Loucy (cell line): ENCODE data around the gene NKTR.

Source experiments
- EZH2phosphoT487 ChIP-seq: fragments of 200-600 bp; IDR thresholded peaks from 2 replicates; pipeline ENCODE4 v1.6.1; 2018; ENCODE audit warnings: antibody characterized with exemption, mild to moderate bottlenecking, moderate library complexity, borderline replicate concordance
- TF ChIP-seq, protein P1 (sequence below): fragments of 200-600 bp; sonication (generic); conservative IDR thresholded peaks from 2 replicates; pipeline ENCODE4 v1.5.1; 2014; ENCODE audit warnings: mild to moderate bottlenecking, antibody characterized with exemption, low read length

DNA sequence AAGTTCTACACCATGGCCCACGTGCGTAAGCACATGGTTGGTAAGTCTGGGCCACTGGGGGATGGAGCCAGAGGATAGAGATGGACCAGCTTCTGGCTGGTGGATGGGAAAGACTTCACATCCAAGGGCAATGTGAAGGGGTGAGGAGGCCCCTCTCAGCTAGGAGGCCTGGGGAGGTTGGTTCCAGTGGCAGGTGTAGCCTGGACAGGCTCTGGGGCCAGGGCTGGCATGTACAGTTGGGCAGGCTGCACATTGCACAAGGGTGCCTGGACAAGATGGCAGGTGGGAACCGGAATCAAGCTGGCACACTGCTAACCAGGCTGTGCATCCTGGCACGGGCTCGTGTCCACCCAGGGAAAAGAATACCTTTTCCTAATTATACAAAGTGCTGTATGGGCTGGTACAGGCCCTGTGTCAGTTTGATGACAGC, 61.1 kb downstream of the NKTR start:
- TF ChIP-seq, protein P1, sequence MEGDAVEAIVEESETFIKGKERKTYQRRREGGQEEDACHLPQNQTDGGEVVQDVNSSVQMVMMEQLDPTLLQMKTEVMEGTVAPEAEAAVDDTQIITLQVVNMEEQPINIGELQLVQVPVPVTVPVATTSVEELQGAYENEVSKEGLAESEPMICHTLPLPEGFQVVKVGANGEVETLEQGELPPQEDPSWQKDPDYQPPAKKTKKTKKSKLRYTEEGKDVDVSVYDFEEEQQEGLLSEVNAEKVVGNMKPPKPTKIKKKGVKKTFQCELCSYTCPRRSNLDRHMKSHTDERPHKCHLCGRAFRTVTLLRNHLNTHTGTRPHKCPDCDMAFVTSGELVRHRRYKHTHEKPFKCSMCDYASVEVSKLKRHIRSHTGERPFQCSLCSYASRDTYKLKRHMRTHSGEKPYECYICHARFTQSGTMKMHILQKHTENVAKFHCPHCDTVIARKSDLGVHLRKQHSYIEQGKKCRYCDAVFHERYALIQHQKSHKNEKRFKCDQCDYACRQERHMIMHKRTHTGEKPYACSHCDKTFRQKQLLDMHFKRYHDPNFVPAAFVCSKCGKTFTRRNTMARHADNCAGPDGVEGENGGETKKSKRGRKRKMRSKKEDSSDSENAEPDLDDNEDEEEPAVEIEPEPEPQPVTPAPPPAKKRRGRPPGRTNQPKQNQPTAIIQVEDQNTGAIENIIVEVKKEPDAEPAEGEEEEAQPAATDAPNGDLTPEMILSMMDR, result no peak
- no peak for TF ChIP-seq EZH2phosphoT487
